ENCODE results near the gene WDR5B. TPM values are rescaled to one million over a fixed set of nuclear protein-coding genes. Genes with fewer than 3 reads are reported as not detected.
"Not testable (repeated sequence)": the region's sequence is repeated elsewhere in the genome, so short reads cannot be mapped to it uniquely, and the experiment has no call there.

WDR5B gene
- total RNA-seq, 4 donors from 2014 or later = 1.4 to 3.0 (median 2.1) TPM

- no peak for ATAC-seq
- in situ Hi-C loops (cut with MboI; ENCODE audit: low sequenced_read_pairs in 4 of 4) = loop anchor here in 2 of 4 donors (25.0 kb wide), 1 partner anchor 837 kb away; the partner anchor contains the start of gene POLQ (in 2 of the 2)
Observed at GRCh38 chr3:122374034-122374433, 41.8 kb downstream of the WDR5B start.

GRCh38 chr3:122366379-122366749, 49.5 kb downstream of the WDR5B start:
- no peak overlapping the region for H3K27ac ChIP-seq
- peaks cover 0 to 6% of the 10 kb centered on the region in 2 donors for H3K4me1 ChIP-seq
- no peak for TF ChIP-seq POLR2A (IDR thresholded peaks at IDR 0.05)
- TF ChIP-seq CTCF (IDR thresholded peaks at IDR 0.05 in 4 of 5, conservative IDR thresholded peaks at IDR 0.05 in 1 of 5) = no peak
- peaks cover 0 to 56% of the 10 kb centered on the region in 2 donors for H3K36me3 ChIP-seq
- in situ Hi-C loops (cut with MboI; ENCODE audit: low sequenced_read_pairs in 4 of 4) (loop anchor here in 2 of 4 donors (25.0 kb wide), 1 partner anchor 829 kb away; the partner anchor contains the start of gene POLQ (in 2 of the 2)), intact Hi-C loops (cut with DNase I; ENCODE audit: low total_unique reads) (no loop called here)
- no peaks in the 10 kb centered on the region for H3K9me3 ChIP-seq
- ATAC-seq = no peak
- no peak for DNase-seq
- H3K4me3 ChIP-seq = no peak overlapping the region
- H3K27me3 ChIP-seq = no peaks in the 10 kb centered on the region

More at GRCh38 chr3:122374034-122374433, 41.8 kb downstream of the WDR5B start:
- Histone ChIP-seq H3K4me1 (peaks cover 0 to 6% of the 10 kb centered on the region in 2 donors), H3K36me3 (no peaks in the 10 kb centered on the region), H3K9me3 (no peaks in the 10 kb centered on the region), H3K4me3 (no peak overlapping the region), H3K27ac (no peak overlapping the region), H3K27me3 (no peaks in the 10 kb centered on the region)
- TF ChIP-seq CTCF (IDR thresholded peaks at IDR 0.05 in 4 of 5, conservative IDR thresholded peaks at IDR 0.05 in 1 of 5) (no peak), POLR2A (IDR thresholded peaks at IDR 0.05) (no peak)
- no peak for DNase-seq
- intact Hi-C loops (cut with DNase I; ENCODE audit: low total_unique reads) = no loop called here

GRCh38 chr3:122365582-122366378, 50.1 kb downstream of the WDR5B start:
- peaks cover 0 to 56% of the 10 kb centered on the region in 2 donors for H3K36me3 ChIP-seq
- intact Hi-C loops (cut with DNase I; ENCODE audit: low total_unique reads); H3K27ac ChIP-seq; ATAC-seq; H3K27me3 ChIP-seq; H3K4me3 ChIP-seq; DNase-seq; H3K9me3 ChIP-seq; H3K4me1 ChIP-seq: not testable (repeated sequence)
- in situ Hi-C loops (cut with MboI; ENCODE audit: low sequenced_read_pairs in 4 of 4) = loop anchor here in 2 of 4 donors (25.0 kb wide), 1 partner anchor 828 kb away; the partner anchor contains the start of gene POLQ (in 2 of the 2)

GRCh38 chr3:122365073-122365472, 50.8 kb downstream of the WDR5B start:
- TF ChIP-seq POLR2A (IDR thresholded peaks at IDR 0.05) (no peak), CTCF (IDR thresholded peaks at IDR 0.05 in 4 of 5, conservative IDR thresholded peaks at IDR 0.05 in 1 of 5) (no peak)
- ATAC-seq = no peak
- Histone ChIP-seq H3K4me1 (no peaks in the 10 kb centered on the region), H3K27me3 (no peaks in the 10 kb centered on the region), H3K36me3 (peaks cover 0 to 56% of the 10 kb centered on the region in 2 donors), H3K4me3 (no peak overlapping the region), H3K27ac (no peak overlapping the region), H3K9me3 (no peaks in the 10 kb centered on the region)
- intact Hi-C loops (cut with DNase I; ENCODE audit: low total_unique reads) (no loop called here), in situ Hi-C loops (cut with MboI; ENCODE audit: low sequenced_read_pairs in 4 of 4) (loop anchor here in 2 of 4 donors (25.0 kb wide), 1 partner anchor 828 kb away; the partner anchor contains the start of gene POLQ (in 2 of the 2))
- DNase-seq = no peak

- in situ Hi-C loops (cut with MboI; ENCODE audit: low sequenced_read_pairs in 4 of 4) (loop anchor here in 2 of 4 donors (25.0 kb wide), 1 partner anchor 827 kb away; the partner anchor contains the start of gene POLQ (in 2 of the 2)), intact Hi-C loops (cut with DNase I; ENCODE audit: low total_unique reads) (no loop called here)
- Histone ChIP-seq H3K9me3 (no peaks in the 10 kb centered on the region), H3K27me3 (no peaks in the 10 kb centered on the region), H3K4me3 (no peak overlapping the region), H3K27ac (no peak overlapping the region), H3K4me1 (no peaks in the 10 kb centered on the region), H3K36me3 (peaks cover 0 to 56% of the 10 kb centered on the region in 2 donors)
- no peak for TF ChIP-seq POLR2A (IDR thresholded peaks at IDR 0.05)
- ATAC-seq (no peak), DNase-seq (no peak)
Observed at GRCh38 chr3:122364490-122364889, 51.4 kb downstream of the WDR5B start.

Other genes starting within 250 kb of the WDR5B start
- not detected for gene CASR, start 232.4 kb downstream of the WDR5B start, total RNA-seq
- gene CSTA, start 90.8 kb downstream of the WDR5B start, total RNA-seq = 1 to 10 TPM in 1 of 4 donors, under 1 TPM in 1, not detected in 2; 0.58 to 2.4 TPM
- 10 to 100 TPM; 16.5 to 26.0 (median 23.7) TPM for gene MIX23, start 32.8 kb downstream of the WDR5B start, total RNA-seq
- 10 to 100 TPM; 18.8 to 52.4 (median 43.3) TPM for gene FAM162A, start 31.9 kb downstream of the WDR5B start, total RNA-seq
- 100 to 1,000 TPM; 108 to 119 (median 112) TPM for gene KPNA1, start 98.9 kb upstream of the WDR5B start, total RNA-seq
- 1 to 10 TPM; 5.9 to 9.6 (median 8.2) TPM for gene PARP9, start 148.2 kb upstream of the WDR5B start, total RNA-seq
- 10 to 100 TPM in 1 of 4 donors, 1 to 10 TPM in 3; 6.6 to 15.6 (median 9.4) TPM for gene DTX3L, start 148.3 kb upstream of the WDR5B start, total RNA-seq
- under 1 TPM in 2 of 4 donors, not detected in 2; 0.16 to 0.51 TPM for gene PARP15, start 161.6 kb upstream of the WDR5B start, total RNA-seq

Measured in gastrocnemius medialis (tissue), 4 donors.